Caco-2 (cell line): ENCODE data around the gene MICALL2. TPM values are rescaled to one million over a fixed set of nuclear protein-coding genes. Genes with fewer than 3 reads are reported as not detected.

Source experiments
- BruUV-seq: library from RNA; stranded (reverse); fragments of 400-500 nt; replicated peaks from 2 replicates; lab custom pipeline; 2021; lab: Mats Ljungman, UMichigan
- CTCF ChIA-PET: fragments of 300-600 bp; sonication (Branson Sonifier 250); formaldehyde crosslinking; loops from one replicate; lab custom pipeline; 2022; ENCODE audit warnings: antibody characterized with exemption; lab: Charles Lee
- POLR2A ChIA-PET: fragments of 300-600 bp; sonication (Branson Sonifier 250); formaldehyde crosslinking; loops from one replicate; lab custom pipeline; 2022; ENCODE audit warnings: antibody characterized with exemption; lab: Charles Lee
- DNase-seq, 2 experiments: peaks; one replicate each; pipeline versions ENCODE4 v3.0.0 to v3.0.0-alpha.2; 2020 to 2022
- H3K27me3 ChIP-seq: replicated peaks from 2 replicates; pipeline ENCODE4 v1.6.0; 2011; ENCODE audit warnings: low read length; ENCODE audit not compliant: control insufficient read depth, insufficient read depth
- H3K36me3 ChIP-seq: 2 replicates; pipeline ENCODE4 v1.5.1; 2011; ENCODE audit warnings: low read length; ENCODE audit not compliant: control insufficient read depth, insufficient read depth
- H3K4me1 ChIP-seq: fragments of 250-450 bp; sonication (Bioruptor Pico); 2 replicates; pipeline ENCODE4 v1.5.1; 2020; ENCODE audit warnings: mild to moderate bottlenecking
- H3K4me3 ChIP-seq: 2 replicates; pipeline ENCODE4 v1.5.1; 2011; ENCODE audit warnings: low read depth, mild to moderate bottlenecking, control low read depth, low read length
- H3K9me3 ChIP-seq: fragments of 250-450 bp; sonication (Bioruptor Pico); 2 replicates; pipeline ENCODE4 v1.5.1; 2020; ENCODE audit warnings: mild to moderate bottlenecking, moderate library complexity
- H3K27ac Mint-ChIP-seq: one replicate; pipeline ENCODE4 v1.8.0; 2022; ENCODE audit warnings: mixed read lengths; ENCODE audit not compliant: unreplicated experiment
- H3K27me3 Mint-ChIP-seq: one replicate; pipeline ENCODE4 v1.8.0; 2022; ENCODE audit warnings: mixed read lengths; ENCODE audit not compliant: insufficient read depth, unreplicated experiment
- H3K36me3 Mint-ChIP-seq: one replicate; pipeline ENCODE4 v1.8.0; 2022; ENCODE audit warnings: mild to moderate bottlenecking, mixed read lengths; ENCODE audit not compliant: insufficient read depth, unreplicated experiment
- H3K4me1 Mint-ChIP-seq: one replicate; pipeline ENCODE4 v1.8.0; 2022; ENCODE audit warnings: low read depth, mixed read lengths; ENCODE audit not compliant: unreplicated experiment
- H3K4me3 Mint-ChIP-seq: one replicate; pipeline ENCODE4 v1.8.0; 2022; ENCODE audit warnings: mild to moderate bottlenecking, moderate library complexity, mixed read lengths; ENCODE audit not compliant: unreplicated experiment
- H3K9me3 Mint-ChIP-seq: one replicate; pipeline ENCODE4 v1.8.0; 2022; ENCODE audit warnings: mixed read lengths; ENCODE audit not compliant: unreplicated experiment
- intact Hi-C: fragments of 100-400 bp; cut with micrococcal nuclease; formaldehyde crosslinking; loops from one replicate; pipeline ENCODE4 v1.10.0; 2022; ENCODE audit not compliant: unreplicated experiment
- total RNA-seq: library from RNA; stranded (reverse); gene quantifications from 2 replicates; pipeline ENCODE4 v1.2.3, GENCODE V29; 2022
- TF ChIP-seq, protein P1 (sequence below), 2 experiments: fragments of 200-600 bp in 1 of 2; IDR thresholded peaks; 1 replicate in 1 of 2; 2 replicates in 1 of 2; pipeline versions ENCODE4 v1.5.1 to v1.8.0; 2011 to 2022; ENCODE audit warnings: antibody characterized with exemption in 1 of 2, control low read depth in 1 of 2, inconsistent platforms in 1 of 2, low read depth in 1 of 2, low read length in 1 of 2, mild to moderate bottlenecking in 1 of 2, moderate library complexity in 1 of 2; ENCODE audit not compliant: insufficient read depth in 1 of 2, severe bottlenecking in 1 of 2, unreplicated experiment in 1 of 2

Gene MICALL2
- total RNA-seq, 1 experiment from 2014 or later: 14.7 TPM

DNA sequence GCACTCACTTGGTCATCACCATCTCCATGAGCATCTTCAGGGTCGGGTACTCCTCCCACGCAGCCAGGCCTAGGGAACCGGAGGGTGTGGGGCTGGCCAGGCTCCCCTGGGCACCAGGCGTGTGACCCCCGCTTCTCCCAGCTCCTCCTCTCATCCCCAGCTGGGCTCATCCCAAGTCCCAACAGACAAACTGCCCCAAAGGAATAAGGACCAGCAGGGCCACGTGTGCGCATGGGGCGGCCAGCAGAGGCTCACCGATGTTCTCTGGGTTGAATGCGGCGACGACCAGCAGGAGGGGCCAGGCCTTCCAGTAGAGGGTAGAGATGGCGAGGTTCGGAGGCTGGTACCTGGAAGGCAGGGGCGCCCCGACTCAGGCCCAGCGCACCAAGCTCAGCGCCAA, 30.1 kb upstream of the MICALL2 start:
- Mint-ChIP-seq H3K36me3 (peaks cover 68% of the 10 kb centered on the region), H3K27ac (no peak overlapping the region), H3K4me3 (no peak overlapping the region), H3K9me3 (no peaks in the 10 kb centered on the region), H3K4me1 (no peaks in the 10 kb centered on the region), H3K27me3 (no peaks in the 10 kb centered on the region)
- intact Hi-C loops: no loop called here
- ChIA-PET CTCF (no interaction called here), POLR2A (interaction anchor here (0.6 kb wide), 1 partner anchor 732 kb away, joined by 5 read pairs; no protein-coding TSS in a partner anchor)
- H3K36me3 ChIP-seq: no peaks in the 10 kb centered on the region
- no peaks in the 10 kb centered on the region for H3K9me3 ChIP-seq
- H3K4me3 ChIP-seq: no peak overlapping the region
- TF ChIP-seq, protein P1, sequence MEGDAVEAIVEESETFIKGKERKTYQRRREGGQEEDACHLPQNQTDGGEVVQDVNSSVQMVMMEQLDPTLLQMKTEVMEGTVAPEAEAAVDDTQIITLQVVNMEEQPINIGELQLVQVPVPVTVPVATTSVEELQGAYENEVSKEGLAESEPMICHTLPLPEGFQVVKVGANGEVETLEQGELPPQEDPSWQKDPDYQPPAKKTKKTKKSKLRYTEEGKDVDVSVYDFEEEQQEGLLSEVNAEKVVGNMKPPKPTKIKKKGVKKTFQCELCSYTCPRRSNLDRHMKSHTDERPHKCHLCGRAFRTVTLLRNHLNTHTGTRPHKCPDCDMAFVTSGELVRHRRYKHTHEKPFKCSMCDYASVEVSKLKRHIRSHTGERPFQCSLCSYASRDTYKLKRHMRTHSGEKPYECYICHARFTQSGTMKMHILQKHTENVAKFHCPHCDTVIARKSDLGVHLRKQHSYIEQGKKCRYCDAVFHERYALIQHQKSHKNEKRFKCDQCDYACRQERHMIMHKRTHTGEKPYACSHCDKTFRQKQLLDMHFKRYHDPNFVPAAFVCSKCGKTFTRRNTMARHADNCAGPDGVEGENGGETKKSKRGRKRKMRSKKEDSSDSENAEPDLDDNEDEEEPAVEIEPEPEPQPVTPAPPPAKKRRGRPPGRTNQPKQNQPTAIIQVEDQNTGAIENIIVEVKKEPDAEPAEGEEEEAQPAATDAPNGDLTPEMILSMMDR (IDR thresholded peaks at IDR 0.05; ENCODE audit: insufficient read depth in 1 of 2, low read depth in 1 of 2, low read length in 1 of 2, severe bottlenecking in 1 of 2, unreplicated experiment in 1 of 2): no peak
- DNase-seq: no peak
- no TSS peak for BruUV-seq
- no peaks in the 10 kb centered on the region for H3K4me1 ChIP-seq
- H3K27me3 ChIP-seq: no peaks in the 10 kb centered on the region

DNA sequence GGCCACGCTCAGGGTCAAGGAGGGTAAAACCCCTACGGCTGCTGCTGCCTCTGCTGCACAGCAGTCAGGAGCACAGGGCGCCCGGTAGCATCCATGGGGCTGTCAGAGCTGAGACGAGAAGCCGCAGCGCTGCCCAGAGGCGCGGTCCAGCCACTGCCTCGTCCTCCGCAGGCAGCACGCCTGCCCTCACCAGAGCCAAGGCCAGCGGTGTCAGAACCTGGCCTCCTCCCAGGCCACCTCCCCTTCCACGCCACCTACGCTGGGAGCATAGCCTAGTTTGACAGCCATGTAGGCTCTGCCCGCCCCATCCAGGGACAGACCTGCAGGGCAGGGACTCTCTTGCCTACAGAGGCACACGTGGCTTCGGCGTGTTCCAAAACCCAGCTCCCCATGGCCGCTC, 28.7 kb upstream of the MICALL2 start:
- H3K36me3 ChIP-seq: no peaks in the 10 kb centered on the region; the same call in 1 of the 2 replicates
- H3K4me3 Mint-ChIP-seq: no peak overlapping the region
- POLR2A ChIA-PET: no interaction called here
- no peak overlapping the region for H3K4me3 ChIP-seq
- peaks cover 65% of the 10 kb centered on the region for H3K36me3 Mint-ChIP-seq
- no peaks in the 10 kb centered on the region for H3K27me3 Mint-ChIP-seq
- no peak overlapping the region for H3K27ac Mint-ChIP-seq
- intact Hi-C loops: no loop called here
- BruUV-seq: no TSS peak
- CTCF ChIA-PET: no interaction called here
- no peaks in the 10 kb centered on the region for H3K9me3 ChIP-seq
- H3K4me1 Mint-ChIP-seq: no peaks in the 10 kb centered on the region
- H3K27me3 ChIP-seq: no peaks in the 10 kb centered on the region
- H3K4me1 ChIP-seq: no peaks in the 10 kb centered on the region
- TF ChIP-seq, protein P1 (IDR thresholded peaks at IDR 0.05; ENCODE audit: insufficient read depth in 1 of 2, low read depth in 1 of 2, low read length in 1 of 2, severe bottlenecking in 1 of 2, unreplicated experiment in 1 of 2): no peak
- DNase-seq: no peak
- H3K9me3 Mint-ChIP-seq: no peaks in the 10 kb centered on the region

DNA sequence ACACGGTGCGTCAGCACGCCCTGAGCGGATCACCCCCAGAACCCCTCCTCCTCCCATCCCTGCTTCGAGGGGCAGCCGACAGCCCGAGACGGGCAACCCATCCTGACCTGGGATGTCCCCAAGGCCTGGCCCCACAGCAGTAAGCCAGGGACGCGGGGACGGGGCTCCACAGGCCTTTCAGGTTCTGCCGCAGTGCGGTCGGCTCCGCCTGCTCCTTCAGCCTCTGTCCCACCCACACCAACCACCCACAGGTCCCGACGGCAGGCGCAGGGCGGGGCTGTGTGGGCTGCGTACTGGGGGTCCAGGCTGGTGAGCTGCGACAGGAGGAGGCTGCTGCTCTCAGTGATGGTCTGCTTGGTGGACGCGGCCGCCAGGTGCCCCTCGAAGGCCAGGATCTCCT, 28.2 kb upstream of the MICALL2 start:
- H3K4me3 ChIP-seq: no peak overlapping the region
- ChIA-PET CTCF (no interaction called here), POLR2A (no interaction called here)
- Mint-ChIP-seq H3K36me3 (peaks cover 64% of the 10 kb centered on the region), H3K27me3 (no peaks in the 10 kb centered on the region), H3K4me3 (no peak overlapping the region), H3K4me1 (no peaks in the 10 kb centered on the region), H3K9me3 (no peaks in the 10 kb centered on the region), H3K27ac (no peak overlapping the region)
- TF ChIP-seq, protein P1 (IDR thresholded peaks at IDR 0.05; ENCODE audit: insufficient read depth in 1 of 2, low read depth in 1 of 2, low read length in 1 of 2, severe bottlenecking in 1 of 2, unreplicated experiment in 1 of 2): no peak
- intact Hi-C loops: no loop called here
- no peaks in the 10 kb centered on the region for H3K4me1 ChIP-seq
- no peaks in the 10 kb centered on the region for H3K9me3 ChIP-seq
- no peak for DNase-seq
- no peaks in the 10 kb centered on the region for H3K27me3 ChIP-seq
- no peaks in the 10 kb centered on the region; the same call in 1 of the 2 replicates for H3K36me3 ChIP-seq
- no TSS peak for BruUV-seq
